Left colon (tissue), 2 donors: ENCODE results near the gene ZYG11A. TPM values are rescaled to one million over a fixed set of nuclear protein-coding genes. Genes with fewer than 3 reads are reported as not detected.
A peak's percentile ranks its signal among the peaks of the same experiment; 100 is the strongest.
"Not testable (repeated sequence)": the region's sequence is repeated elsewhere in the genome, so short reads cannot be mapped to it uniquely, and the experiment has no call there.

Source experiments
- ATAC-seq: fragments of 200-7000 bp; cut with Tn5 transposase; one replicate; pipeline ENCODE4 v1.9.1; 2020; ENCODE audit warnings: mild to moderate bottlenecking, moderate library complexity
- DNase-seq, 2 donors: peaks; one replicate each; pipeline ENCODE4 v3.0.0-alpha.2; 2020
- intact Hi-C, 2 donors: fragments of 100-400 bp; cut with DNase I in 1 of 2; cut with micrococcal nuclease in 1 of 2; formaldehyde crosslinking; loops; one replicate each; pipeline versions ENCODE4 v1.11.2 to v1.14.0; 2022; cut with DNase I, micrococcal nuclease
- long read RNA-seq: library from polyadenylated mRNA; unstranded; transcript quantifications from one replicate; pipeline ENCODE4 v2.0.0, GENCODE V29; 2021
- total RNA-seq, 2 donors: library from RNA; stranded (reverse); fragmentation: NEBNext Ultra II Directional; extraction: Animal tissue kit (Norgen Biotek cat#: 25700); gene quantifications; one replicate each; pipeline ENCODE4 v1.2.1, GENCODE V29; 2021
- donor health status: DM: no; HTN: no; CAD: no.
- donor health status: DM: yes; HTN: yes; CAD: no.

The ZYG11A gene
- under 1 TPM; 0.06 to 0.12 TPM for total RNA-seq
- long read RNA-seq = 0 reads

GRCh38 chr1:52842643-52843310 is at the start of gene ZYG11A:
Gene ZYG11A, plus strand, starts transcription at chr1:52842760. Its CDS starts 124 bp downstream, at chr1:52842884.
- peak; percentile 34 to 47 for DNase-seq
- intact Hi-C loops = no loop called here

DNA sequence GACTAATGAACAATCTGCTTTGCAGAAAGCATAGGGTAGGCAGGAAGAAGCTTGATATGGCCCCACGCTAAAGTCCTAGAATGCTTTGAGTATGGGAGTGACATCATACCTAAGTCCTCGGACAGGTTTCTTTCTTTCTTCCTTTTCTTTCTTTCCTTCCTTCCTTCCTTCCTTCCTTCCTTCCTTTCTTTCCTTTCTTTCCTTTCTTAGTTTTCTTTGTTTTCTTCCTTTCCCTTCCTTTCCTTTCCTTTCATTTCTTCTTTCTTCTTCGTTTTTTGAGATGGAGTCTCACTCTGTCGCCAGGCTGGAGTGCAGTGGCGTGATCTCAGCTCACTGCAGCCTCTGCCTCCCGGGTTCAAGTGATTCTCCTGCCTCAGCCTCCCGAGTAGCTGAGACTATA is 48.8 kb upstream of the ZYG11A start:
- DNase-seq, ATAC-seq, intact Hi-C loops: not testable (repeated sequence)

More at GRCh38 chr1:52842643-52843310, at the start of gene ZYG11A:
- ATAC-seq = peak; percentile 84

GRCh38 chr1:52795464-52795863 is 47.1 kb upstream of the ZYG11A start:
- intact Hi-C loops = no loop called here
- DNase-seq (no peak), ATAC-seq (no peak)

- intact Hi-C loops = no loop called here
- no peak for DNase-seq
Measured at GRCh38 chr1:52798331-52798730, 44.2 kb upstream of the ZYG11A start.

GRCh38 chr1:52801011-52801410 is 41.5 kb upstream of the ZYG11A start:
- no peak for DNase-seq
- intact Hi-C loops = no loop called here
- ATAC-seq = no peak

More at GRCh38 chr1:52798331-52798730, 44.2 kb upstream of the ZYG11A start:
- ATAC-seq = no peak

DNA sequence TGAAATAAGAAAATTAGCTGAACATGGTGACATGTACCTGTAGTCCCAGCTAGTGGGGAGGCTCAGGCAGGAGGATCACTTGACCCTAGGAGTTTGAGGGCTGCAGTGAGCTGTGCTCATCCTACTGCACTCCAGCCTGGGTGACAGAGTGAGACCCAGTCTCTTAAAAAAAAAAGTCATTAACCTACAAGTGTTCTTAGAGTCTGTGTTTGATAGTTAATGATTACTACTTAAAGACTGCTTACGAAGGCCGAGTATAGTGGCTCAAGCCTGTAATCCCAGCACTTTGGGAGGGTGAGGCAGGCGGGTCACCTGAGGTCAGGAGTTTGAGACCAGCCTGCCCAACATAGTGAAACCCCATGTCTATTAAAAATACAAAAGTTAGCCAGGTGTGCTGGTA is 38.5 kb upstream of the ZYG11A start:
- DNase-seq, intact Hi-C loops, ATAC-seq: not testable (repeated sequence)

DNA sequence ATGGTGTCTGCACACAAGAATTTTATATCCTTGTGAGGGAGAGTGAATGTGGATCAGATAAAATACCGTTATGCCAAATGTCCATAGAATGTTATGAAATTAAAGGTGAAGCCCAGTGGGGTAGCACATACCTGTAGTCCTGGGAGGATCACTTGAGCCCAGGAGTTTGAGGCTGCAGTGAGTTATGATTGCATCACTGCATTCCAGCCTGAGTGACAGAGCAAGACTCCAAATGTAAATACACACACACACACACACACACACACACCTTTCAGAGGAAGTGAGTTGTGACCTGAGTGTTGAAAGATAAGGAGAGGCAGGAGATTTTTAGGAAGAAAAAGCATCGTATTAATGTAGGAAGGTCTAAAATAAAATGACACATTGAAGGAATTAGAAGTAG is 28.1 kb upstream of the ZYG11A start:
- DNase-seq (no peak), ATAC-seq (no peak)
- intact Hi-C loops = no loop called here

- DNase-seq, ATAC-seq, intact Hi-C loops: not testable (repeated sequence)
Measured at GRCh38 chr1:52820830-52821229, 21.7 kb upstream of the ZYG11A start.

GRCh38 chr1:52825868-52826267 is 16.7 kb upstream of the ZYG11A start:
- DNase-seq (no peak), ATAC-seq (peak; percentile 37)
- intact Hi-C loops = no loop called here

DNA sequence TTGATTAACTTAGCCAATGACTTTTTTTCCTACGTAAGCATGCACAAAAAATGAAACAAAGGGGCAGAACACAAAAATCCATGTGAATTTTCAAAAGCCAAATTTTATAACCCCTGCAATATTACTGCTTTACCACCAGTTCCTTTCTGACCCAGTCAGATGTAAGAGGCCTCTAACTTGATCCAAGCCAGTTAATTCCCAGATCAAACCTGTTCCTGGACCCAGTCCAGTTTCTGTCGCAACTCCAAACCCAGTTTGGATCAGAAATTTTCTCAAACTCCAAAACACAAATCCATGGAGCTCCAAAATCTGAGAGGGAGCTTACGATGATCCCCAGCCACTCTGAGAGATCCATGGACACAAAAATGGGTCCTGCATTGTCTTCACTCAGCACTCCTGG is 7.8 kb upstream of the ZYG11A start:
- no peak for DNase-seq
- intact Hi-C loops = no loop called here
- ATAC-seq = no peak

- no peak for ATAC-seq
- intact Hi-C loops = no loop called here
Measured at GRCh38 chr1:52836035-52836434, 6.5 kb upstream of the ZYG11A start.

DNA sequence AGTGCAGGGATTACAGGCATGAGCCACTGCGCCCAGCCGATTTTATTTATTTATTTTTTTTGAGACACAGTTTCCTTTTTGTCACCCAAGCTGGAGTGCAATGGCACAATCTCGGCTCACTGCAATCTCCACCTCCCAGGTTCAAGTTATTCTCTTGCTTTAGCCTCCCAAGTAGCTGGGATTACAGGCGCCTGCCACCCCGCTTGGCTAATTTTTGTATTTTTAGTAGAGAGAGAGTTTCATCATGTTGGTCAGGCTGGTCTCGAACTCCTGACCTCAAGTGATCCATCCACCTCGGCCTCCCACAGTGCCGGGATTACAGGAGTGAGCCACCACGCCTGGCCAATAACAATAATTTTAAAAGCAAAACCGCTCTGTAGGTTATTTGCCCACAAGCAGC is 3.4 kb upstream of the ZYG11A start:
- ATAC-seq, intact Hi-C loops: not testable (repeated sequence)

More at GRCh38 chr1:52836035-52836434, 6.5 kb upstream of the ZYG11A start:
- no peak for DNase-seq

DNA sequence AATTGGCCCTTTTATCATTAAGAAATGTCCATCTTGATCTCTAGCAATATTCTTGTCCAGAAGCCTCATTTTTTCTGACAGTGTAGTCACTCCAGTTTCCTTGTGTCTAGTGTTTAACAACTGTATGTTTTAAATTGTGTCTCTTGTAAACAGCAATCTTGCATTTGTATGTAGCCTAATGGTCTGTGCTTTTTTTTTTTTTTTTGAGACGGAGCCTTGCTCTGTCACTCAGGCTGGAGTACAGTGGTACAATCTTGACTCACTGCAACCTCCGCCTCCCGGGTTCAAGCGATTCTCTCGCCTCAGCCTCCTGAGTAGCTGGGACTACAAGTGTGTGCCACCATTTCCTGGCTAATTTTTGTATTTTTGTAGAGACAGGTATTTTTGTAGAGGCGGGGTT is 2.6 kb downstream of the ZYG11A start:
- ATAC-seq, DNase-seq, intact Hi-C loops: not testable (repeated sequence)

More for the DNA sequence above, 3.4 kb upstream of the ZYG11A start:
- DNase-seq = not testable (repeated sequence)

- no peak for DNase-seq
- intact Hi-C loops = no loop called here
- ATAC-seq = no peak
Measured at GRCh38 chr1:52848423-52848822, 5.9 kb downstream of the ZYG11A start.

DNA sequence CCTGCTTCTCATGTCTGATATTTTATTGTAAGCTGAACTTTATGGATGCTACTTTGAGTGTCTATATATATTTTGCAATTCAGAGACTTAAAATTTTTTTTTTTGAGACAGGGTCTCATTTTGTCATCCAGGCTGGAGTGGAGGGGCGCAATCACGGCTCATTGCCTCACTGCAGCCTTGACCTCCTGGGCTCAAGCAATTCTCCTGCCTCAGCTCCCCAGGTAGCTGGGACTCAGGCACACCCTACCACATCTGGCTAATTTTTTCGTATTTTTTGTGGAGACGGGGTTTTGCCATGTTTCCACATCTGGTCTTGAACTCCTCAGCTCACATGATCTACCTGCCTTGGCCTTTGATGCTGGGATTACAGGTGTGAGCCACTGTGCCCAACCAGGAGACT is 8.4 kb downstream of the ZYG11A start:
- intact Hi-C loops = no loop called here
- no peak for ATAC-seq
- DNase-seq = no peak

- intact Hi-C loops = no loop called here
- ATAC-seq (no peak), DNase-seq (no peak)
Measured at GRCh38 chr1:52852854-52853253, 10.3 kb downstream of the ZYG11A start.

DNA sequence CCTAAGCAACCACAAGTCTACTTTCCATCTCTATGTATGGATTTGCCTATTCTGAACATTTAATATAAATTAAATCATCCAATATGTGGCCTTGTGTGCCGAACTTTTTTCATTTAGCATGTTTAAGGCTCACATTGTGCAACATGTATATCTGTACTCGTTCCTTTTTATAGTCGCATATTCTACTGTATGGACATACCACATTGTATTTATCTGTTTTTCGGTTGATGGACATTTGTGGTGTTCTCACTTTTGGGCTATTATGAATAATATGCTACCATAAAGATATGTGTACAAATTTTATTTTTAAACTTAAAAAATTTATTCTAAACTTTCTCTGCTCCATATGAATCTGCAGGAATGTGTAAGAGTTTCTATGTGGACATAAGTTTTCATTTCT is 13.0 kb downstream of the ZYG11A start:
- intact Hi-C loops = no loop called here
- DNase-seq = no peak
- no peak for ATAC-seq

- DNase-seq (no peak), ATAC-seq (no peak)
- intact Hi-C loops = no loop called here
Measured at GRCh38 chr1:52856026-52856425, 13.5 kb downstream of the ZYG11A start.

GRCh38 chr1:52857443-52857842 is 14.9 kb downstream of the ZYG11A start:
- intact Hi-C loops = no loop called here
- DNase-seq (no peak), ATAC-seq (no peak)

DNA sequence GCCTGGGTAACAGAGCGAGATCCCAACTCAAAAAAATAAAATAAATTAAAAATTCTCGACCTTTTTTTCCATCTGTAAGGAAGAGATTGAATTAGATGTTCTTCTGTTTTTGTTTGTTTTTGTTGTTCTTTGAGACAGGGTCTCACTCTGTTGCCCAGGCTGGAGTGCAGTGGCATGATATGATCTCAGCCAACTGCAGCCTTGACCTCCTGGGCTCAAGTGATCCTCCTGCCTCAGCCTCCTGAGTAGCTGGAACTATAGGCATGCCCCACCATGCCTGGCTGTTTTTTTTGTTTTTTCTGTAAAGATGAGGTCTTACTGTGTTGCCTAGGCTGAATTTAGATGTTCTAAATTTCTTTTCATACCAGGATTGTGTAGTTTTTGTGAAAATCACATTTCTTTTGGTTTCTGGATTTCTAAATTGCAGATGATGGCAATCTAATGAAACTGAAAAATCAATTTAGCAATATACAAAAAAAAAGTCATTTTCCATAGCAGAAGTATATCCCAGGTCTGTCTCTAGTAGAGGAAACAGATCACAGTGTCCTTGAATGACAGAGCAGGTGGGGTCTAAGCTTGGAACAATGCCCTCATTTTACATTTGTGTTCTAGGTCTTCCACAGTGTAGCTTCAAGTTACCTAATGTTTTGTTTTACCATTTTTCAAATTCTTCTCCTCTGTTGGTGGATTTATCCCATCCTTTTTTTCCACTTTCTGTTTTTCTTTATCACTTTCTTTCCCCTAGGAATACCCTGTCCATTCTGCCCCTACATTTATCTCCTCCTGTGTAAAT is 20.3 kb downstream of the ZYG11A start:
- no peak for ATAC-seq
- DNase-seq = no peak
- intact Hi-C loops = no loop called here
